Suppressor macrophage treated with lipopolysaccharide for 4 hours (primary cell): ENCODE measurements around the gene KLK6.
A peak's percentile ranks its signal among the peaks of the same experiment; 100 is the strongest.

ENCODE experiments used
- DNase-seq: peaks from one replicate; pipeline ENCODE4 v3.0.0-alpha.2; 2020

KLK6 gene

GRCh38 chr19:50947123-50947522, 22.3 kb downstream of the KLK6 start:
- DNase-seq: no peak

- no peak for DNase-seq
Measured at GRCh38 chr19:50944795-50945194, 24.6 kb downstream of the KLK6 start.

GRCh38 chr19:50943074-50943828, 26.1 kb downstream of the KLK6 start:
- no peak for DNase-seq

GRCh38 chr19:50939596-50939995, 29.8 kb downstream of the KLK6 start:
- peak; percentile 40 for DNase-seq

- no peak for DNase-seq
Measured at GRCh38 chr19:50933640-50934039, 35.8 kb downstream of the KLK6 start.

- no peak for DNase-seq
Measured at GRCh38 chr19:50932690-50933083, 36.7 kb downstream of the KLK6 start.

- no peak for DNase-seq
Measured at GRCh38 chr19:50932018-50932689, 37.2 kb downstream of the KLK6 start.

GRCh38 chr19:50931023-50931422, 38.4 kb downstream of the KLK6 start:
- no peak for DNase-seq

GRCh38 chr19:50928831-50929230, 40.6 kb downstream of the KLK6 start:
- DNase-seq: no peak

GRCh38 chr19:50926144-50926543, 43.2 kb downstream of the KLK6 start:
- no peak for DNase-seq

- no peak for DNase-seq
Measured at GRCh38 chr19:50925734-50926133, 43.7 kb downstream of the KLK6 start.

GRCh38 chr19:50924586-50924985, 44.8 kb downstream of the KLK6 start:
- DNase-seq: no peak

GRCh38 chr19:50922317-50922853, 47.0 kb downstream of the KLK6 start:
- peak; percentile 90 for DNase-seq

- DNase-seq: peak; percentile 81
Measured at GRCh38 chr19:50921426-50922316, 47.7 kb downstream of the KLK6 start.

- no peak for DNase-seq
Measured at GRCh38 chr19:50916069-50916468, 53.3 kb downstream of the KLK6 start.

GRCh38 chr19:50912727-50913716, 56.4 kb downstream of the KLK6 start:
- DNase-seq: peak; percentile 57

GRCh38 chr19:50912102-50912599, 57.2 kb downstream of the KLK6 start:
- no peak for DNase-seq

- DNase-seq: no peak
Measured at GRCh38 chr19:50911206-50912101, 57.9 kb downstream of the KLK6 start, which contains the start of gene KLK4. TSS of gene KLK4 (minus strand) at chr19:50911395. CDS start at chr19:50910738, 657 bp downstream.

- DNase-seq: no peak
Measured at GRCh38 chr19:50910722-50911121, 58.7 kb downstream of the KLK6 start.
